ENCODE data around the gene THADA.
"Not testable (repeated sequence)": the region's sequence is repeated elsewhere in the genome, so short reads cannot be mapped to it uniquely, and the experiment has no call there.

The THADA gene

DNA sequence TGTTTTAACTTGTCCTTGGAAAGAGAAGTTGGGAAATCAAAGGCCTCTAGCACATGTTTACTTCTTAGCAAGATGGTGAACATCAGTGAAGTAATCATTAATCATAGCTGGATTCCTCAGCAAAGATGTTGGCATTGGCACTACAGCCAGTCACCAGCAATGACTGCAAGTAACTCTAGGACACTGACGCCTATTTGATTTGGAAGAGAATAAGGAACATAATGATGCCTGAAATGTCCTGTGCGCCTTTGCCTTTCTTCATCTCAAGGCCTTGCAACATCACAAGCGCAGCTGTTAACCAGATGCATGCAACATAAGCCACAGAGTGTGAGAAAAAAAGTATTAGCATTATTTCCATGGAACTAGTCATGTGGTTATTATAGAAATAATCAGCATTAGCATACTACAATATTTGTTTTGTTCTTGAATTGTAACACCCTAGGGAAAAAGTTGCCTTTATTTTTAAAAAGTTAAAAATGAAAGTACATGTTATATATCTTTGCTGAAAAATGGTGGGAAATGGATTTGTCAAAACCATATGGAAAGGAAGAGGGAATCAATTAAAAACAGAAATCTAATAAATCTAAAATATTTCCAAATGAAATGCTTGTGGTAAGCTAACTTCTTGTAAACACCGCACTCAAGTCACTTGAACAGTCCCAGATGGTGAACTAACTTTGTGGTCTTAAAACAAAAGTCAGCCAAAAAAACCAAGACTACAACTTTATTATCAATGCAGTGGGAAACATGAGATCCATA is 55.6 kb downstream of the THADA start:
- peak in 1 of 2 donors; percentile 10 for DNase-seq

DNA sequence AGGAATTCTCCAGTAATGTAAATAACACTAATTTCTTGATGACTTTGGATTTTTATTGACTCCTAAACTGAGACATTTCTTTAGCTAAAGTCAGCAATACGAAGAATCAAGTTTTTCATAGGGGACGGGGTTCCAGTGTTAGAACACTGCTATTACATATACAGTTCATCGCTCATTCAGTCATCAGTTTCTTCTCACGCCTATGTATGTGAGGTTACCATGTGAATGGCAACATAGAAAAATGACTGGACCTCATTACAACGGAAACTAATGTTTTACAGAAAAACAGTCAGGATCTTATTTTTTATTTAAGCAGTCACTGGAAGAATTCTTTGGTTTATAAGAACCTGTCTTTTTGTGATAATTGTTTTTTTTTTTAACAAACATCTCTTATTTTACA is 56.4 kb downstream of the THADA start:
- no peak for DNase-seq

DNA sequence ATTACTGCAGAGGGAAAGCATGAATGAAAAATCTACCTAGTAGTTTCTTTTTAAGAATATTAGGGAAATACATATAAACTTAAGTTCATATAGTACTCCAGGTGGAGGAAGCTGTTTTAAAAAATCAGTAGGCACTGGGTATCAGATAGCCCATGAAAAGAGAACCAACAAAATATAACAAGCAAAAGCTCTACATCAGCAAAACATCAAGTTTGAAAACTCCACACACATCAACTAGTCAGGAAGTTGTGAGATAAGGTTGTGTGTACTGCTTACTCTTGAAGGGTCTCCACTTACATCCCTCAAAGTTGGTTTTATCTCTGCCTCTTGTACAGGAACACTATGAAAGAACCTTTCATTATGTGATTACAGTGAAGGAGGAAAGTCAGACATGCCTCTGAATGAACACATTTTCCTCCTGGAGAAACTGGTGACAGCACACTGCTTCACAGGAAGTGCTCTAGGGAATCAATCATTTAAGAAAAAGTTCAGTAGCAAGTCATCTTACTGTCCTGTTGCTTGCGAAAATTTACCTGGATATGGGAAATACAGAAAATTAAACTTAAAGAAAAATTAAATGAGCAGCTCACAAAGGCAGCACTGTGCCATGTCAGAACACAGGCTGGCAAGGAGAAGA is 57.7 kb downstream of the THADA start:
- DNase-seq: no peak

DNA sequence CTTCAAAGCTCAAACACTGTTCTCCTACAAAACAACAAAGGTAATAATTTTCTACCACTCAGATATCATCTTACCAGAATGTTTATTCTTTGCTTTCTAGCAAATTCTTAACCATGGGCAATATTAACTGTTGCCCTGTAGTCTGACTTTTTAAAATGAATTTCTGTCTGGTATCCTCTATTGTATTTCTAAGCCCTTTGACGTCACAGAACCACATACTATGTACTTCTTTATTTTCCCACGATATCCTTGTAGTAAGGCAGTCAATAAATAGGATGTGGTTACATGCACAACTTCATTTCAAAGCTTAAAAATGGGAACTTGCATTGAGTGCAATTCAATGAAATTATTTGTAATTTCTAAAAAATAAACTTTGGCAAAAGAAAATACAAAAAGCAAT is 58.7 kb downstream of the THADA start:
- DNase-seq: peak in 1 of 2 donors; percentile 72

DNA sequence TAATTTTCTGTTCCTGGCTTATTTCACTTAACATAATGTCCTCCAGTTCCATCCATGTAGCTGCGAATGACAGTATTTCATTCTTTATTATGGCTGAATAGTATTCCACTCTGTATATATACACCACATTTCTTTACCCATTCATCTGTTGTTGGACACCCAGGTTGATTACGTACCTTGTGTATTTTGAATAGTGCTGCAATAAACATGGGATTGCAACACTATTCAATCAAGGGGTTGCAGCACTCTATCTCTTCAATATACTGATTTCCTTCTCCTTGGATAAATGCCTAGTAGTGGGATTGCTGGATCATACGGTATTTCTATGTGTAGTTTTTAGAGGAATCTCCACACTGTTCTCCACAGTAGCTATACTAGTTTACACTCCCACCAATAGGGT is 61.3 kb downstream of the THADA start:
- DNase-seq: no peak

- not testable (repeated sequence) for DNase-seq
These were observed 63.3 kb downstream of the THADA start for GRCh38 chr2:43532572-43532971.

GRCh38 chr2:43531251-43531650 is 64.6 kb downstream of the THADA start:
- no peak for DNase-seq

- no peak for DNase-seq
These were observed 68.8 kb downstream of the THADA start for GRCh38 chr2:43526994-43527393.

- no peak for DNase-seq
These were observed 70.3 kb downstream of the THADA start for GRCh38 chr2:43525506-43525905.

- no peak for DNase-seq
These were observed 71.5 kb downstream of the THADA start for GRCh38 chr2:43524177-43524965.

DNA sequence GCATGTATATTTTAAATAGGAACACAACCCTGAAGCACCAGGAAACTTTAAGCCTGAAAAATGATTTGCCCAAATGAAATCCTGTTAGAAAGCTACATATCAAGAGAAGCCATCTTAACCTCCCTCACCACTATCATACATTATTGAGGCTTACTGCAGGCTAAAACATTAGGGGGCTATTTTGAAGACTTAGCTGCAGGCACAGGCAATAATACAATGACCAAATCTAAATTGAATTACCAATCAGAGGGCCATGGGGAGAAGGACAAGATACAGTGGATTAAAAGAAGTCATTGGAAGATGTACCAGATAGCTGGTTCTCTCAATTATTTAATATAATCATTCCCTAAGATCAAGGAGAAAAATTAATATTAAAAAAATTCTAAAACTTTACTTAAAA is 73.7 kb downstream of the THADA start:
- DNase-seq: no peak

- no peak for DNase-seq
These were observed 74.3 kb downstream of the THADA start for GRCh38 chr2:43521568-43521967.

GRCh38 chr2:43520919-43521318 is 74.9 kb downstream of the THADA start:
- no peak for DNase-seq

- DNase-seq: peak in 1 of 2 donors; percentile 17
These were observed 76.1 kb downstream of the THADA start for GRCh38 chr2:43519643-43520221.

- DNase-seq: no peak
These were observed 77.1 kb downstream of the THADA start for GRCh38 chr2:43518718-43519117.

- DNase-seq: no peak
These were observed 77.7 kb downstream of the THADA start for GRCh38 chr2:43518181-43518580.

DNA sequence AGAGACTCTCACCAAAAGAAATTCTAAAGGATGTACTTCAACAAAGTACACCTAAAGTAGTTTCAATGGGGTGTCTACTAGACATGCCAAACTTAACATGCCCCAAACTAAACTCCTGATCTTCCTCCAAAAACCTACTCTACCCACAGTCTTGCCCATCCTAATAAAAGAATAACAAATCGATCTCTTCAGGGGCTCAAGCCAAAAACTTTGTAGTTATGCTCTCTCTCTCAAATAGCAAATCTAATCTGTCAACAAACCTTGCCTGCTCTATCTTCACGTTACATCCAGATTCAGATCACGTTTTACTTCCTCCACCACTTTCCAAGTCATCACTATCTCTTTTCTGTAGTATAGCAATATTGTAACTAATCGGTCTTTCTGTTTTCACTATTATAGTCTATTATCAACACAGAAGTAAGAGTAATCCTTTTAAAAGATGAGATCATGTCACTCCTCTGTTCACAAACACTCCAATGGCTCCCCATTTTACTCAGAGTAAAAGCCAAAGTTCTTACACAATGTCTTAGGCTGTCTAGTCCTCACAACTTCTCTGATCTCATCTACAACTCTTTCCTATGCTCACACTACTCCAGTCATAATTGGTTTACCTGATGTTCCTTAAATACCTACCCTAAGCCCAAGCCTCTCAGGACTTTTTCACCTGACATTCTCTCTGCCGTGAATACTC is 79.9 kb downstream of the THADA start:
- DNase-seq: no peak

DNA sequence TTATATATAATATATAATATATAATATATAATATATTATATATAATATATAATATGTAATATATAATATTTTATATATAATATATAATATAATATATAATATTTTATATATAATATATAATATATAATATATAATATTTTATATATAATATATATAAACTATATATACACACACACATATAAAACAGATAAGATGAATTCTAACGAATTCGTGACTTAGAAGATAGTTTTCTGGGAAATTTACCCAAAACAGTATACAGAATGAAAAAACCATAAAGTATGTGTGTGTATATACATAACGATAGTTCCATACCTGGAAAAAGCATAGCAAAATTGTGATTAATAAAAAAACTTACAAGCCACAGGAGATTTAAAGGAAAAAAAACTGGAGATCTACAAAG is 80.6 kb downstream of the THADA start:
- DNase-seq: no peak

DNA sequence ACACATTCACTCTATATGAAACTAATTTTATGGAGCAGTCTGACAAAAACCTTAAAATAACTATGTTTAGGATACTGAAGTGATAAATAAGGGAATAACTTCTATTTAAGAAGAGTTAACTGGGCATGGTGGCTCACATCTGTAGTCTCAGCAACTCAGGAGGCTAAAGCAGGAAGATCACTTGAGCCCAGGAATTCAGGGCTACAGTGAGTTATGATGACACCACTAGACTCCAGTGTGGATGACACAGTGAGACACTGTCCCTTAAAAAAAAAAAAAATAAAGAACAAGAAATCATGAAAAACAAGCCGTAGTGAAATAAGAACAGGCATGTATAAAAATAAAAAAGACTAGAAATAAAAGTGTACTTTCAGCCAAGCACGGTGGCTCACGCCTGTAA is 82.0 kb downstream of the THADA start:
- no peak for DNase-seq

DNA sequence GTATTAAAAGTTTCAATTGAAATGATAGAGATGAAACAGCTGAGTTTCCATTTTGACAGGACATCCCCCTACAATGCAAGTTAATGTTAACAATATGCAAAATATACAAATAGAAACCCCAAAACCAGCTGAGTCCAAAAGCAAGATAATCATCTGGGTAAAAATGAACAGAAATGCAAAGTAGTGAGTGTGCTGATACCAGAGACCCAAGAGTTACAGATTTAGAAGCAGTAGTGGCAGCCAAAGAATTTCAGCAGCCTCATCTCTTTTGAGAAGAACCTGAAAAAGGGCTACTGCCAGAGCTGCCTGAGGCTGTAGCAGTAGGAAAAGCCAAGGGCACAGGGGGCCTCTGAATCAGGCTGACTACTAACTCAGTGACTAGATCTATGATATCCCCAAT is 82.6 kb downstream of the THADA start:
- DNase-seq: no peak

DNA sequence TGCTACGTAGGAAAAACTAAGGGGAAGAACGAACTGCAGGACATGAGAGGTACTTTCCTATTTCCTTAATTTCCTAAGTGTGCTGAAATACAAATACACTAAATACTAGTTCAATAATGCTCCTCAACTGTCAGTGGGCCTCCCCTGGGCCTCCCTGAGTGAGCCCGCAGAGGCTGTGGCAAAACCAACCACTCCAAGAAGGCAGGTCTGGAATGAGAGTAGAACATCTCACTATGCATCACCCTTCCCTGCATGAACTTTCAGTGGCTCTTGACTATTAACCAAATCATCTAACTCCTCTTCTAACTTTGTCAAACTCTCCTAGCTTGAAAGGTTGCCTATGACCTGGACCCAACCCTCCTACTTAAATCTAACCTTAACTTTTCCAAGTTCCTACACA is 84.6 kb downstream of the THADA start:
- DNase-seq: no peak

DNA sequence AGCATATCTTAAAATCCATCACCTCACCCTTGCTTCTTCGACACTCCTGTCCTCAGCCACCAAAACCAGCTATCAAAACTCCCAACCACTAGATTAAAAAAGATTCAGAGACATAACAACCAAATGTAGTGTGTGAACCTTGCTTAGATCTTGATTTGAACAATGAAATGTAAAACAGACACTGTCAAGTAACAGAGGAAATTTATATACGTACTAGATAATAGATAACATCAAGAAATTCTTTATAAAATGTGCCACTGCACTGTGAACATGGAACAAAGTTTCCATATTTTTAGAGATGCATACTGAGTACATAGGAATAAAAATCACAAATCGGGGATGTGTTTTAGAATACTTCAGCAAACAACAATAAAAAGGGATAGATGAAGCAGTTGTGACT is 86.0 kb downstream of the THADA start:
- no peak for DNase-seq

GRCh38 chr2:43508209-43508608 is 87.6 kb downstream of the THADA start:
- no peak for DNase-seq
